Choroid plexus epithelial cell (primary cell): ENCODE results near the gene CDH13.

ENCODE experiments used
- DNase-seq: peaks from one replicate; pipeline ENCODE4 v3.0.0-alpha.2; 2010; ENCODE audit warnings: low read depth
- H3K4me3 ChIP-seq: 2 replicates; pipeline ENCODE4 v1.5.1; 2011; ENCODE audit warnings: low read depth, mild to moderate bottlenecking, control low read depth, low read length, moderate library complexity
- CTCF ChIP-seq: conservative IDR thresholded peaks from 2 replicates; pipeline ENCODE4 v1.5.1; 2011; ENCODE audit warnings: low read depth, mild to moderate bottlenecking, control low read depth, inconsistent platforms, low read length, moderate library complexity

CDH13 gene

GRCh38 chr16:82996814-82997213, 370.0 kb downstream of the CDH13 start:
- no peak for TF ChIP-seq CTCF
- DNase-seq = no peak
- no peak overlapping the region for H3K4me3 ChIP-seq

DNA sequence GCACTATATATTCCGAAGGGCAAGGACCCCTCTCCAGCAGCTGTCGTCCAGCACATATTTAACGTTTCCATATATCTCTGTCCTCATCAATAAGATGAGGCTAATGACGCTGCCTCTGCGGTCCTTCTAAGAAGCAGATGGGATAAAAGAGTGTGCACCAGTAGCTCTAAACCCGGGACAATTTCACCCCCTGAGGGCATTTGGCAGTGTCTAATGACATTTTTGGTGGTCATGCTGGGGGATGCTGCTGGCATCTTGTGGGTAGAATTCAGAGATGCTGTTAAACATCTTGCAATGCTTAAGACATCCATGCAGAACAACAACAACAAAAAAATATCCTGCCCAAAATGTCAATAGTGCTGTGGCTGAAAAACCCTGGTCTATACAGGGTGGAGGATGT, 372.9 kb downstream of the CDH13 start:
- no peak for DNase-seq
- TF ChIP-seq CTCF = no peak
- no peak overlapping the region for H3K4me3 ChIP-seq

DNA sequence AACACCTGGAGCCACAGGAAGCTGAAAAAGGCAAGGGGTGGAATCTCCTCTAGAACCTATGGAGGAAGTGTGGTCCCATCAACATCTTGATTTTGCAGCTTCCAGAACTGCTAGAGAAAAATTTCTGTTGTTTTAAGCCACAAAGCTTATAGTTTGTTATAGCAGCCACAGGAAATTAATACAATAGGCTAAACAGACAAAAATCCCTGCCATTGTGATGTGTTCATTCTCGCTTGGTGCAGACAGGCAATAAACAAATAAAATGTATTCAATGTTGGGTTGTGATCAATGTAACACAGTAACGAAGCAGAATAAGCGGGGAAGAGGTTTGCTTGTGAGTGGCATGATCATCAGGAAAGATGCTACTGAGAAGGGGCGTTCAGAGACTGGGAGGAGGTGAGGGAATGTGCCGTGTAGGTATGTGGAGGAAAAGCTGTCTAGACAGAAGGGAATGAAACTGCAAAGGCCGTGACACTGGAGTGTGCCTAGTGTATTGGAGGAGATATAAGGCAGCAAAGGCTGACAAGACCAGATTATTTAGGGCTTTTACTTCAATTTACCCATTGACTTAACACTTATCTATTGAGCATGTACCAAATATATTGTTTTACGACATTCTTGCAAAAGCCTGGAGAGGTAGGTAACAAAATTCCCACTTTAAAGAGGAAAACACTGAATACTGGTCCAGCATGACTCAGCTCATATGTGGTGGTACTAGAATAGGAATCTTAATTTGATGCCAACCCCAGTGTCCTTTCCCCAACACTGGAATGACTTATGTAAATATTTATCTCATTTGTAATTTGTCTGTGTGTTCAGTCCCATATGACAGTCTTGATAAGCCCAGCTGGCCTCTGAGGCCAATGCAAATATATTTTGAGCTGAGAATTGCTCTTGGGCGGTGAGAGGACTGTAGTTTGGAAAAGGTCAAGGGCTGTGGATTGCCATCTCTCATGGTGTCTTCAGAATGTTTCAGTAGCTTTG, 375.9 kb downstream of the CDH13 start:
- no peak for DNase-seq
- no peak for TF ChIP-seq CTCF
- H3K4me3 ChIP-seq = no peak overlapping the region

- no peak overlapping the region for H3K4me3 ChIP-seq
- no peak for DNase-seq
- TF ChIP-seq CTCF = no peak
Observed at GRCh38 chr16:83004868-83005652, 378.3 kb downstream of the CDH13 start.

DNA sequence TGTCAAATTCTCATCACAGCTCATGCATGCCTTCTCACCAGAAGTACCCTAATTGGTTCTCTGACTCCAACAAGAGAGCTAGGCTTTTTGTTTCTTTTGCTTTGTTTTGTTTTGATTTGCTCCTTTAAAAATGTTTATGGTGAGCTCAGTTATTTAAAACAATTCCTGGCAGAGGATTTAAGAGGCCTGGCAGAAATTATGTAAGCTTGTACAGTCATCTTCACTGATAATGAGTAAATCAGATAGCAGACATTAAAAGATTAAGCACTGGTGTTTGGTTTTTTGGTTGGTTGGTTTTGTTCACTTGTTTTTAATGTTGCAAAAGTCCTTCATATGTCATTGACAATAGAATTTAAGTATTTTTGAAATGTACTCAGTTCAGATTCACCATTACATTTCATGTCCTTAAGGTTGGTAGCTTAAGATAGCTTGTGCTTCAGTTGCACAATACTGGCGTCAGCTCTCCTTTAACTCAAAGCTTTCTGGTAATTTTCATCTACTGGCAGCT, 378.9 kb downstream of the CDH13 start:
- no peak overlapping the region for H3K4me3 ChIP-seq
- DNase-seq = peak; percentile 26
- no peak for TF ChIP-seq CTCF

DNA sequence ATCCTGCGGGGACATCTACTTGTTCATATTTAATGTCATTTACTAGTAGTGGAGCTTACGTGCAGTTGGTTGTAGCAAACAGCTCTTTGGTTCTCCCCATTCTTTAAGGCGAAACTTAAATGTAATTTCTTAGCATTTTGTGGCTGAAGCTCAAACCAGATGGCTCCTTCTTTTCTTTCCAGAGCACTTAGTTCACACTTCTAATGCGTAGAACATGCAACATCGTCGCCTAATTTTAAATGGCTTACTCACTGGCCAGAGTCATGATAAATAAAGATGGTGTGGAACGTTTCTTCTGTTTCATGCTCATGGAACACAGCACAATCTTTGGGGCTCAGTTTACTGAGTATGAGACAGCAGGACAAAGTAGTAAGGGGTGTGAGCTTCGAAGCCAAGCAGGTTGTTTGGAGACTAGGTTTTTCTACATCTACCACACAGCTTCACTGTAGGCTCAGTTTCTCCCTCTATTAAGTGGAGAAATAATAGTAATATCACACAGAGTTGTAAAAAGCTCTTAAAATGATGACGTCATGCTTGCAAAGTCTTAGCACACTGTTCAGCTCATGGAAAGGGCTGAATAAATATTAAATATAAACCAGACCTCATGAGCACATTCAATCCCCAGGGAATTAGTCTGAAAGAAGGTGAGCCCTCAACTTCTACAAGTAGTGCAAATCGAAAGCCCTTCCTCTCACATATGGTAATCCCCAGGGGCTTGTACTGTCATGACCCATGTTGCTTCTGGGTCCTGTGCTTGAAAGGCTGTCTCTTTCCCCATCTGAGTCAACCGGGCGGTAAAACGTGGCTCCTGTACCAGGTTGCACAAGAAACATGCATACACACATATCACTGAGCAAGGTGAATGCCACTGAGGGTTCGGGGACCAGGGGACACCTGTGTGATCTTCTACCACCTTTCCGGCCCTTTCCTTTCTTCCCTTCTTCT, 384.3 kb downstream of the CDH13 start:
- no peak for TF ChIP-seq CTCF
- H3K4me3 ChIP-seq = no peak overlapping the region
- DNase-seq = no peak
